HEK293T (cell line): Measurements from ENCODE around the gene KCNG2.

Source experiments
- FOXK2 ChIP-seq: fragments of 450-650 bp; IDR thresholded peaks from 2 replicates; pipeline ENCODE4 v1.6.1; 2016; ENCODE audit warnings: mild to moderate bottlenecking
- FOXM1 ChIP-seq: fragments of 450-650 bp; IDR thresholded peaks from 2 replicates; pipeline ENCODE4 v1.6.1; 2017; ENCODE audit warnings: mild to moderate bottlenecking, borderline replicate concordance
- SP1 ChIP-seq: fragments of 450-650 bp; IDR thresholded peaks from 2 replicates; pipeline ENCODE4 v1.6.1; 2017
- ZNF384 ChIP-seq: fragments of 450-650 bp; IDR thresholded peaks from 2 replicates; pipeline ENCODE4 v1.6.1; 2016

- no peak for TF ChIP-seq ZNF384
- no peak for TF ChIP-seq SP1
- no peak for TF ChIP-seq FOXK2
- TF ChIP-seq FOXM1 = no peak
Measured at GRCh38 chr18:79816981-79817606, 19.4 kb downstream of the KCNG2 start.
